Stimulated activated CD4-positive, alpha-beta T cell treated with anti-CD3 and anti-CD28 coated beads, Interleukin-12 subunit alpha, Interleukin-12 subunit beta, amount 100 ng/mL, for 24 hours (primary cell): Measurements from ENCODE around the gene KDM4C.

Source experiments
- DNase-seq, 2 experiments: peaks; one replicate each; pipeline ENCODE4 v3.0.0-alpha.2; 2020; ENCODE audit warnings: low read depth in 2 of 2

Gene KDM4C

DNA sequence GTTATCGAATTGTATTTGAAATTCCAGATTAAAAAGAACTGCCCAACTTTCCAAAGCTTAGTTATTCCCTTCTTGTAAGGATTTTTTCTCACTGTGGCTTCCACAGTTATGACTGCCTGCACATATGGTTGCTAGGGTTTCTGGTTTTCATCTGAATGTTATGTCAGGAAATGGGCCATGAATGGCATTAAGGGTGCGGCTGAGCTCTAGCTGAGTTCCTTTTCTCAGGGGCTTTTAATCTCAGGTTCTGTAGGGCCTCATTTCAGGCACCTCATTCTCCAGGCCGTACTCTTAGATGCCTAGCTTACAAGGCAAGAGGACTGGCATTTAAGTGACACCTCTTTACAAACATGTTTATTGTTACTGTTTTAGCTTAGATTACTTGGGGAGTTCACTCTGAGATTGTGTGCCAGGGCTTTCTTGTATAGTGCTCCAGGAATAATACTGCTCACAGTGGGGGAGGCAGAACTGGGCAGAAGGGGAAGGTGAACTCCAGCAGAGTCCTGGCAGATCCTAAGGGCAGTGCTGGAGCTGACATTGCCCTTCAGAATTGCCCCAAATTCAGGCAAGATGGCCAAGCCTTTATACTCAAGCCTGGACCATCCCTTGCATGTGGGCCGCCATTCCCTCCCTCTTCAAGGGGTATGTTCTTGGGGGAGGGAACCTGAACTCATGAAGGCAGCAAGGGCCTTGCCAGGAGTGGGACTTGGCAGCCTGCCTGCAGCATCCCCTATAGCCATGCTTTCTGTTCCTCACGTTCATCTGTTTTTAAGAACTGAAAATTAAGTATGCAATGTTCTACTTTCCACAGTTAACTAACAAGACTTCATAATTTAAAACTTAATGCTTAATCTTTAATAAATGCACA lies 111.5 kb downstream of the KDM4C start:
- no peak for DNase-seq

DNA sequence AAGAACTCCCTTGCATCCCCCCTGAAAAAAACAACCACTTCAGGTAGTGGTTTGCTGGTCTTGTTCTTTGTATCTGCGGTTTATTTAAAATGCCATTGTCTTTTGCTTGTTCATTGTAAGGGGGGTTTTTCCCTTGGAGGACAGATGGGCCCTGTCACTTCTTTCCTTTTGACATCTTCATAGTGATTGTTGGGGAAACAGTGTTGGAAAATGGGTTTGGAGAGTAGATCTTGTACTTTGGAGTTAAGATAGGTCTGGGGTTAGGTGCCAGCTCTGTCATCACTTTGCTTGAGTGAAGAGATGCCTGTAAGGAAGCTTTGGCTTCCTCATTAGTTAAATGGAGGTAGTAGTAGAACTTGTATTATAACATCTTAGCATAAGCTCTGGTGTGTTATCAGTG lies 112.4 kb downstream of the KDM4C start:
- DNase-seq: no peak

- DNase-seq: no peak
Observed at GRCh38 chr9:6870650-6871477, 113.1 kb downstream of the KDM4C start.

DNA sequence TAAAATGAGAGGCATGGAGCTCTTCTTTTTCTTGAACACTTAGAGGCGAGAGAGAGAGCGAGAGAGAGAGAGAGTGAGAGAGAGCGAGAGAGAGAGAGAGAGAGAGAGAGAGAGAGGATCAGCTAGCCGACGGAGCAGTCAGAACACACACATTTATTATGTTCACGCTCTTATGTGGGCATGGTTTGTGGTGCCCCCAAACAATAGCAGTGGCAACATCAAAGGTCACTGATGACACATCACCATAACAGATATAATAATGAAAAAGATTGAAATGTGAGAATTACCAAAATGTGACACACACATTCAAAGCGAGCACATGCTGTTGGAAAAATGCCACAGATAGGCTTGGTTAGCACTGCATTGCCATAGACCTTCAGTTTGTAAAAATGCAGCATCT lies 116.1 kb downstream of the KDM4C start:
- DNase-seq: no peak

DNA sequence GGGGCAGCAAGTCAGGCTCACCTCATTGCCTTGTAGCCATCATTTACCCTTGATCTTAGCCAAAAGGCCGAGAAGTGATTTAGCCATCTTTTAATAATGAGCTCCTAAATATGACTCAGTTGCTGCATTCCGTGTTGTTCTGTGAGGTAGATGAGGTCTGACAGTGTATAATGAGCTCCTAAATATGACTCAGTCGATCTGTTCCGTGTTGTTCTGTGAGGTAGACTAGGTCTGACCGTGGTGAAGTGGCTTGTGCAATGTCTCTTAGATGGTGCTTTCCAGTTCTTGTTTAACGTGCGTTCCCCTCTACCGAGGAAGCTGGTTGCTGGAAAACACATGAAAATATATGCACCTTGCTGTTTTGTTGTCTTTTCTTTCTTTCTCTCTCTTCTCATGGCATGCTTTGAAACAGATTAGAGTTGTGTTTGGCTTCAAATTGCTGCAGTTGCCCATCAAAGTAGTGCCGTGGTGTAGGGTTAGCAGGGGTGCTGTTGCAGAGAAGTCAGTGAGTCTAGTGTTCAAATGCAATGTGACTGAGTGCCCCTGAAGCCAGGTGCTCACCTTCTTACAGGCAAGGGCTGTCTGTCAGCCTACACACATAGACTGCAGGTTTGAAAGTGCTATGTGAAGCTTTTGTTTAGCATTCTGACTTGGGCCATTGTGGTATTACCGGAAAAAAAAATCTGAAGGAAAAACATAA lies 118.6 kb downstream of the KDM4C start:
- DNase-seq: no peak

DNA sequence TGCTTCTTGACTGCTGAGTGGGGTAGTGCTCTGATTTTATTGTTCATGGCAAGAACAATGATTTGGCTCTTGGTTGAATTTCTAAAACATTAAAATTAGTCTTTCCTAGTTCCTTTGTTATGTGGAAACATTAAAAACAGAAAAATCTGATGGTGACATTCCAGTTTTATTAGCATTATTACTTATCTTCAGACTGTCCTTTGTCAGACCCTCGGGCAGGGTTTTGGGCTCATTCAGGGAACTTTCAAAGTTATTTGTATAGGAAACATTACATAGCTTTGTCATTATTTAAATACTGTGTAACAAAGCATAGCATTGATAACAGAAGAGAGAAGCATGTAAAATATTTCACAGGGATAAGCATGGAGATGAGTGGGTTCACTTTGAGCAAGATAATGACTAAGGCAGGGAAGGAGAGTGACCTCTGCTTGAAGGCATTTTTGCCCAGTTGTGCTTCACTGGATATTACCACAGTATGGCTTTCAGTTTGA lies 119.9 kb downstream of the KDM4C start:
- DNase-seq: no peak

DNA sequence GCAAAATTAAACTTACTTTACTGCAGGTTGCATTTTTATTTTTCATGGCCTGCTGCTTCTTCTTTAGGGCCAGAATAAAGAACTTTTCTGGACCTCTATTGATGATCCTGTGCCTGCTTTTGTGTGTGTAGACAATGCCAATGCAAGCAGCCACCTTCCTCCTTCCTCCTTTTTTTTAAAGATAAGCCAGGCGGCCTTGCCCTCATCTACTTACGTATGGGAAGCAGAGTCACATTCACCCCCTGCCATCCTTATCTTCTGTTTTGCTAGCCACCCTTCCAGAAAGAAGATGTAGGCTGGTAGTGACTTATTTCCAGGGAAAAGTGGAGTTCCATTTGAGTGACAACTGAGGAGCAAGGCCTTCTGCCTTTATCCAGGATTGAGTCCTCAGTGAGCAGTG lies 122.9 kb downstream of the KDM4C start:
- DNase-seq: no peak

- no peak for DNase-seq
Observed at GRCh38 chr9:6884101-6884500, 126.3 kb downstream of the KDM4C start.

- no peak for DNase-seq
Observed at GRCh38 chr9:6884990-6885389, 127.2 kb downstream of the KDM4C start.

GRCh38 chr9:6887051-6887450 lies 129.3 kb downstream of the KDM4C start:
- DNase-seq: no peak

GRCh38 chr9:6889868-6890267 lies 132.1 kb downstream of the KDM4C start:
- DNase-seq: no peak

DNA sequence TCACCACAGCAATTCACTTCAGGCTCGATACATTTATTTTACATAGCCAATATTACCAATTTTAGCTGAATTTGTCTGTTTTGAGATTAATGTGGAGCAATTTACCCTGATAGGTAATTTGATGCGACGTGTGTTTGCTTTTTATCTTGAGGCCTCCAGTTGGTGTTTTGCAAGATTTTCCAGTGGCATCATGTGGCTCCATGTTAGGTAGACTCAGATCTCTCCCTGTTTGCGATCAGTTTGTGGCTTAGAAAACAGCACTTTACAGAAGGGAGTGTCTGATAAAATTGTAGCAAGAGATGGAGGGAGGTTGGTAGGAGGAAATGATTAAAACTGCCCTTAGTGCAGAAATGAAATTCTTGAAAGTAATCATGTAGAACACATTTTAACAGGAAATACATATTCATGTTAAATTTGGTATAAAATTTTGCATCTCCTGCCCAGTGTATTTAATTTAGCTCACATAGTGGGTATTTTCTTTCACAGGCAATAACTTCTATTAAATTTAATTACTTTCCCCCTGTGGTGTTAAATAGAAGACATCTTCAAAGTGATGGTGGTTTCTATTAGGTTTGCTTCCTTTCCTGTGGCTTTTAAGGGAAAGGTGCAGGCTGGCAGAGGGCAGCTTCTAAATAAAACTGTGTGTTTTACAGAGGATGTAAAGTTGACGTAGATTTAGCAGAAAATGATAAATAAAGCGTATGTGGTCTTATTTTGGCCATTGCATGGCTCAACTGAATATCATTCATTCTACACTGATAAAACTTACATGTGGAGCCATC lies 135.8 kb downstream of the KDM4C start:
- DNase-seq: no peak

DNA sequence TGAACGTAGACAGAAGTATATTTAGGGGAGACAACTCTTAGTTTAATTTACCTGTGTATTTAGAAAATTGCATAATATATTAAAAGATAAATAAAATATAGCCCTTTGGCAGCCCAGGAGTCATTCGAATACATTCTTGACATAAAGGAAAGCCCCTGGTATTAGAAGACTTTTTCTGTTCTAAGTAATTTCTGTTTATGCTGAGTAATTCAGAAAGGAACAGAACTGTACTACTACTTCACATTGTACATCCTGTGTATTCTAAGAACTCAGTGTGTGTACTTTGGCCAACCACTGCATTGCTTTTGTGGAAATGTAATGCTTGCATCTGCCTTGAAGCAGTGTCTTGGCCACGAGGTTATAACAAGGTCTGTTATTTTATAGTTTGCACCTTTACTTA lies 136.4 kb downstream of the KDM4C start:
- no peak for DNase-seq

DNA sequence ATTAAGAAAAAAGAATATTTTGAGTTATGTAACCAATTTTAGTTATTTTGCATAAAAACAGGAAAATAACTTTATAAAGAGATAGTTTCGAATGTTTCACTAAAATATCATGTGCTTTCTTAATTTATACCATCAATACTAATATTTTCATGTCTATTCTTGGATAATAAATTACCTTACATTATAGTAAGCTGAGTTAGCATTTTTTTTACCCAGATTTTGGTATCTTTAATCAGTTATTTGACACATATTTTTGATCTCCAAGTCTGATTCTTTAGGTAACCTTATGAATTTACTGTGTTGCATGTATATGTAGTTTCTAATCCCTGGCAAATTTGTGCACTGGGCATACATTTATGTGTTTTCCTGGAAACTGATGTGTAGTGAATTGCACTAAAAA lies 138.0 kb downstream of the KDM4C start:
- DNase-seq: no peak

DNA sequence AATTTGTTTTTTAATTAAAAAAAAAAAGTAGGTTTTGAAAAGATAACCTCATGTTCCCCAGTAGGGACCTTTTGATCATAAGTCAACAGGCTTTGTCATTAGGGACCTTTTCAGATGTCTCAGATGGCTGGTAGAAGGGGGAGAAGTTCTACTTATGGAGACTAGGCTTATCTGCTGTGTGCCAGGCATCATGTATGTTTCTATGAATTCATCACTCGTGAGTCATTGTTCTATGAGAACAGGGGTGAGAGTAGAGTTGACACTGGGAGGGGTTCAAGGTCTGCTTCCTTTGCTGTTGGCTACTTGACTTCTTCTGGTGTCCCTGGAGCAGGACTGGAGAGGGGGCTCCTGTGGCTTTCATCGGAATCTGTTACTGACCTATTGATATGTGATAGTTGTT lies 138.8 kb downstream of the KDM4C start:
- no peak for DNase-seq

GRCh38 chr9:6897207-6897822 lies 139.5 kb downstream of the KDM4C start:
- no peak for DNase-seq

- no peak for DNase-seq
Observed at GRCh38 chr9:6897898-6898302, 140.1 kb downstream of the KDM4C start.

- DNase-seq: no peak
Observed at GRCh38 chr9:6899274-6899673, 141.5 kb downstream of the KDM4C start.

DNA sequence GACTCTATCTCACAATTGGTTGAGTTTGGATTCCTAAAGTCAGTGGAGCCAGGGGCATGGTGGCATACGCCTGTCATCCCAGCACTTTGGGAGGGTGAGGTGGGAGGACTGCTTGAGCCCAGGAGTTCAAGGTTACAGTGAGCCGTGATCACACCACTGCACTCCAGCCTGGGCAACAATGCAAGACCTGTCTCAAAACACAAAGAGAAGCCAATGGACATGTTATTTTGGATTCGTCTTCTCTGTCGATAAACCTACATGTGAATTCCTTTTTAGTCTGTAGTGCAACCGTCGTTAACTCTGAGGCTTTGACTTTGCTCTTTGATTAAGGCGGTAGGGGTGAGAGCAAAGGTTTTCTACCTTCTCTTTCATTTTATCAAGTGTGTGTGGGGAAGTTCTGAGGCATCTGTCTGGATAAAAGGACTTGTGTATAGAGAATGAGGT lies 142.7 kb downstream of the KDM4C start:
- DNase-seq: no peak

DNA sequence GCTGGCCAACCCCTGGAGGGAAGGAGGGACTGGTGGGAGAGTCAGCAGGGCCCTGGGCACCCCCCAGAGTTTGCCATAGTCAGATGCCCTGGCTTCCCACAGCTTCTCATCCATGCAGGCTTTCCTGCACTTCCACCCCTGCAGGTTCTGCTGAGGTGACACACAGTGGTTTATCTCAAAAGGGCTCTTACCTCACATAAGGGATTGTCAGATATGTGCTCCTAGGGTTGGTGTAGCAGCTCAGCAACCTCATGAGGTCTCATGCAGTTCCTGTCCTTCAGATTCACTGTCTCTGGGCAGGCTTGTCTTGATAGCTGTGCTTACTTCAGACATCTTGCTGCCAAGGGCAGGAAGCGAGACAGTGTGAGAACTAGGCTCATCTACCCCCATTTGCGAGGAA lies 143.4 kb downstream of the KDM4C start:
- no peak for DNase-seq

DNA sequence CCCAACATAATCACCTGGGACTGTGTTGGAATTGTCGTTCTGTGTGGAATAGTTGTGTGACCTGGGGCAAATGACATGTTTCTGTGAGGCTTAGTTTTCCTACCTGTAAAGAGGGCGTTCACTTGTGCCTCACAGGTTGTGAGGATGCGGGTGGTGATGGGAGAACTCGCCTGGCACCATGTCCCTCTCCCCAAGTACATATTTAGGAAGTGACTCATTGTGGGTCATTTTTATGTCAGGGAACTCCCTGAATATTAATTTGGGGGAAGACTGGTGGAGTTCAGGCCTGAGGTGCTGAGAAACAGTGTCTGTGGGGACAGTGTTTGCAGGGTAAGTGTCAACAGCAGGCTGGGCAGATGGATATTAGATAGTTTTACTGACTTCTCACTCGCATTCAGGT lies 144.7 kb downstream of the KDM4C start:
- DNase-seq: no peak
